HCEC 1CT (cell line): Measurements from ENCODE around the gene MCC.

Experiments used
- DNase-seq: peaks from one replicate; pipeline ENCODE4 v3.0.0-alpha.2; 2017

The MCC gene

GRCh38 chr5:113302120-113302519 is 186.1 kb downstream of the MCC start:
- no peak for DNase-seq

- no peak for DNase-seq
Observed at GRCh38 chr5:113299591-113299990, 188.7 kb downstream of the MCC start.

GRCh38 chr5:113296676-113297075 is 191.6 kb downstream of the MCC start:
- DNase-seq: no peak

- no peak for DNase-seq
Observed at GRCh38 chr5:113295111-113295539, 193.1 kb downstream of the MCC start.

- peak; percentile 90 for DNase-seq
Observed at GRCh38 chr5:113294311-113295110, 193.7 kb downstream of the MCC start.

- peak; percentile 52 for DNase-seq
Observed at GRCh38 chr5:113293975-113294310, 194.3 kb downstream of the MCC start.

GRCh38 chr5:113293068-113293974 is 194.9 kb downstream of the MCC start:
- no peak for DNase-seq

GRCh38 chr5:113292462-113292861 is 195.8 kb downstream of the MCC start:
- DNase-seq: no peak

- no peak for DNase-seq
Observed at GRCh38 chr5:113283558-113283957, 204.7 kb downstream of the MCC start.

- no peak for DNase-seq
Observed at GRCh38 chr5:113282472-113282871, 205.8 kb downstream of the MCC start.

GRCh38 chr5:113281194-113281593 is 207.1 kb downstream of the MCC start:
- DNase-seq: no peak

GRCh38 chr5:113280541-113280940 is 207.7 kb downstream of the MCC start:
- no peak for DNase-seq

- peak; percentile 53 for DNase-seq
Observed at GRCh38 chr5:113278976-113279375, 209.3 kb downstream of the MCC start.

- no peak for DNase-seq
Observed at GRCh38 chr5:113276493-113276892, 211.8 kb downstream of the MCC start.

- no peak for DNase-seq
Observed at GRCh38 chr5:113276001-113276400, 212.3 kb downstream of the MCC start.

GRCh38 chr5:113274836-113275414 is 213.3 kb downstream of the MCC start:
- DNase-seq: no peak

GRCh38 chr5:113273948-113274347 is 214.3 kb downstream of the MCC start:
- DNase-seq: no peak

GRCh38 chr5:113271745-113272454 is 216.4 kb downstream of the MCC start:
- DNase-seq: no peak

- peak; percentile 43 for DNase-seq
Observed at GRCh38 chr5:113271015-113271414, 217.2 kb downstream of the MCC start.

- DNase-seq: no peak
Observed at GRCh38 chr5:113270086-113270485, 218.2 kb downstream of the MCC start.

- no peak for DNase-seq
Observed at GRCh38 chr5:113269023-113269997, 218.9 kb downstream of the MCC start.

GRCh38 chr5:113268232-113268631 is 220.0 kb downstream of the MCC start:
- DNase-seq: no peak
